ENCODE measurements around the gene NEDD4L.

Gene NEDD4L

DNA sequence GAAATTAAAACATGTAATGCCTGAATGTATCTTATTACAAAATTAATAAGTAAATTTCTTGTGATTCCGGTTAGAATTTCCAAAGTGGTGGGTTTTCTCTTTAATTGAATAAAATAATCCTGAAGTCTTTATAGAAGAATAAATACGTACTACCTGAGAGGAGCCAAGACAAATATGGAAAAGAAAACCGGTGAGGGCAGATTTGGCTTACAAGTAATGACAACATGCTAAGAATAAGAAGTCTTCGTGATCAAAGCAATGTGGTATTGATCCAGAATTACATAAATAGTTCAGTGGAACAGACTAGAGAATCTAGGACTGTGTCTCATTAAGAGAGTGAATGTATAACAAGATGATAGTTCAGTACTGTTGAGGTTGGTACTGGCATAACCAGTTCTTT is 167.5 kb downstream of the NEDD4L start (continued):
- no peak for TF ChIP-seq REST (tag by site-specific recombination; IDR thresholded peaks at IDR 0.05)

DNA sequence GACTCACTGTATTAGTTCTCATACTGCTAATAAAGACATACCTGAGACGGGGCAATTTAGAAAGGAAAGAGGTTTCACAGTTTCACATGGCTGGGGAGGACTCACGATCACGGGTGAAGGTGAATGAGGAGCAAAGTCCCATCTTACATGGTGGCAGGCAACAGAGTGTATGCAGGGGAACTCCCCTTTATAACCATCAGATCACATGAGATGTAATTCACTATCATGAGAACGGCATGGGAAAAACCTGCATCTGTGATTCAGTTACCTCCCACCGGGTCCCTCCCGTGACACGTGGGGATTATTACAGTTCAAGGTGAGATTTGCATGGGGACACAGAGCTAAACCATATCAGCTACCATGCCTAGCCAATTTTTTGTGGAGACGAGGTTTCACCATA is 168.2 kb downstream of the NEDD4L start:
- H3K4me3 ChIP-seq (ENCODE audit: low read depth, low read length) = no peak overlapping the region
- ChIA-PET POLR2A (no interaction called here), CTCF (no interaction called here)
- H3K36me3 ChIP-seq (ENCODE audit: control insufficient read depth in 2 of 2, insufficient read depth in 1 of 2, low read length in 2 of 2) = no peaks in the 10 kb centered on the region
- H3K9me3 ChIP-seq (ENCODE audit: control insufficient read depth, insufficient read depth, low read depth, low read length) = no peaks in the 10 kb centered on the region
- peaks cover 30% of the 10 kb centered on the region for H3K4me1 ChIP-seq (ENCODE audit: control insufficient read depth, insufficient read depth, low read length)
- no peak overlapping the region for H3K27ac ChIP-seq (ENCODE audit: extremely low read depth, low read depth, low read length)
- no peak for TF ChIP-seq ZNF248 (tag by site-specific recombination; IDR thresholded peaks at IDR 0.05)
- TF ChIP-seq ZNF169 (tag by site-specific recombination; IDR thresholded peaks at IDR 0.05) = no peak
- TF ChIP-seq ZEB2 (tag by site-specific recombination; IDR thresholded peaks at IDR 0.05) = no peak
- no peak for TF ChIP-seq ZNF677 (tag by site-specific recombination; IDR thresholded peaks at IDR 0.05)
- TF ChIP-seq SP2 (tag by site-specific recombination; IDR thresholded peaks at IDR 0.05) = no peak
- no peak for TF ChIP-seq ZNF121 (tag by site-specific recombination; IDR thresholded peaks at IDR 0.05)
- no peak for TF ChIP-seq ZNF274 (IDR thresholded peaks at IDR 0.05; ENCODE audit: low read length)
- no peak for TF ChIP-seq ZNF274 (tag by site-specific recombination; IDR thresholded peaks at IDR 0.05; ENCODE audit: borderline replicate concordance)
- TF ChIP-seq ZNF514 (tag by site-specific recombination; IDR thresholded peaks at IDR 0.05) = no peak
- TF ChIP-seq ZNF529 (tag by site-specific recombination; IDR thresholded peaks at IDR 0.05; ENCODE audit: insufficient replicate concordance) = no peak
- no peak for TF ChIP-seq ZNF707 (tag by site-specific recombination; IDR thresholded peaks at IDR 0.05)
- TF ChIP-seq, protein P1, sequence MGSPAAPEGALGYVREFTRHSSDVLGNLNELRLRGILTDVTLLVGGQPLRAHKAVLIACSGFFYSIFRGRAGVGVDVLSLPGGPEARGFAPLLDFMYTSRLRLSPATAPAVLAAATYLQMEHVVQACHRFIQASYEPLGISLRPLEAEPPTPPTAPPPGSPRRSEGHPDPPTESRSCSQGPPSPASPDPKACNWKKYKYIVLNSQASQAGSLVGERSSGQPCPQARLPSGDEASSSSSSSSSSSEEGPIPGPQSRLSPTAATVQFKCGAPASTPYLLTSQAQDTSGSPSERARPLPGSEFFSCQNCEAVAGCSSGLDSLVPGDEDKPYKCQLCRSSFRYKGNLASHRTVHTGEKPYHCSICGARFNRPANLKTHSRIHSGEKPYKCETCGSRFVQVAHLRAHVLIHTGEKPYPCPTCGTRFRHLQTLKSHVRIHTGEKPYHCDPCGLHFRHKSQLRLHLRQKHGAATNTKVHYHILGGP (tag by site-specific recombination; IDR thresholded peaks at IDR 0.05) = no peak
- TF ChIP-seq, protein P2, sequence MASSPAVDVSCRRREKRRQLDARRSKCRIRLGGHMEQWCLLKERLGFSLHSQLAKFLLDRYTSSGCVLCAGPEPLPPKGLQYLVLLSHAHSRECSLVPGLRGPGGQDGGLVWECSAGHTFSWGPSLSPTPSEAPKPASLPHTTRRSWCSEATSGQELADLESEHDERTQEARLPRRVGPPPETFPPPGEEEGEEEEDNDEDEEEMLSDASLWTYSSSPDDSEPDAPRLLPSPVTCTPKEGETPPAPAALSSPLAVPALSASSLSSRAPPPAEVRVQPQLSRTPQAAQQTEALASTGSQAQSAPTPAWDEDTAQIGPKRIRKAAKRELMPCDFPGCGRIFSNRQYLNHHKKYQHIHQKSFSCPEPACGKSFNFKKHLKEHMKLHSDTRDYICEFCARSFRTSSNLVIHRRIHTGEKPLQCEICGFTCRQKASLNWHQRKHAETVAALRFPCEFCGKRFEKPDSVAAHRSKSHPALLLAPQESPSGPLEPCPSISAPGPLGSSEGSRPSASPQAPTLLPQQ (tag by site-specific recombination; IDR thresholded peaks at IDR 0.05) = no peak
- no peak for TF ChIP-seq ZNF202 (tag by site-specific recombination; IDR thresholded peaks at IDR 0.05; ENCODE audit: borderline replicate concordance)
- TF ChIP-seq, protein P3, sequence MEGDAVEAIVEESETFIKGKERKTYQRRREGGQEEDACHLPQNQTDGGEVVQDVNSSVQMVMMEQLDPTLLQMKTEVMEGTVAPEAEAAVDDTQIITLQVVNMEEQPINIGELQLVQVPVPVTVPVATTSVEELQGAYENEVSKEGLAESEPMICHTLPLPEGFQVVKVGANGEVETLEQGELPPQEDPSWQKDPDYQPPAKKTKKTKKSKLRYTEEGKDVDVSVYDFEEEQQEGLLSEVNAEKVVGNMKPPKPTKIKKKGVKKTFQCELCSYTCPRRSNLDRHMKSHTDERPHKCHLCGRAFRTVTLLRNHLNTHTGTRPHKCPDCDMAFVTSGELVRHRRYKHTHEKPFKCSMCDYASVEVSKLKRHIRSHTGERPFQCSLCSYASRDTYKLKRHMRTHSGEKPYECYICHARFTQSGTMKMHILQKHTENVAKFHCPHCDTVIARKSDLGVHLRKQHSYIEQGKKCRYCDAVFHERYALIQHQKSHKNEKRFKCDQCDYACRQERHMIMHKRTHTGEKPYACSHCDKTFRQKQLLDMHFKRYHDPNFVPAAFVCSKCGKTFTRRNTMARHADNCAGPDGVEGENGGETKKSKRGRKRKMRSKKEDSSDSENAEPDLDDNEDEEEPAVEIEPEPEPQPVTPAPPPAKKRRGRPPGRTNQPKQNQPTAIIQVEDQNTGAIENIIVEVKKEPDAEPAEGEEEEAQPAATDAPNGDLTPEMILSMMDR (tag by site-specific recombination; IDR thresholded peaks at IDR 0.05) = no peak
- no peak for TF ChIP-seq ZNF555 (tag by site-specific recombination; conservative IDR thresholded peaks at IDR 0.05)
- TF ChIP-seq SETDB1 (IDR thresholded peaks at IDR 0.05; ENCODE audit: insufficient read length, low read length) = no peak
- TF ChIP-seq ZNF223 (tag by site-specific recombination; IDR thresholded peaks at IDR 0.05) = no peak
- no peak for TF ChIP-seq GLI2 (tag by site-specific recombination; IDR thresholded peaks at IDR 0.05; ENCODE audit: borderline replicate concordance, low read depth)
- TF ChIP-seq ZNF513 (tag by site-specific recombination; IDR thresholded peaks at IDR 0.05) = no peak
